Measurements from ENCODE around the gene NR0B1.

NR0B1 gene, protein sequence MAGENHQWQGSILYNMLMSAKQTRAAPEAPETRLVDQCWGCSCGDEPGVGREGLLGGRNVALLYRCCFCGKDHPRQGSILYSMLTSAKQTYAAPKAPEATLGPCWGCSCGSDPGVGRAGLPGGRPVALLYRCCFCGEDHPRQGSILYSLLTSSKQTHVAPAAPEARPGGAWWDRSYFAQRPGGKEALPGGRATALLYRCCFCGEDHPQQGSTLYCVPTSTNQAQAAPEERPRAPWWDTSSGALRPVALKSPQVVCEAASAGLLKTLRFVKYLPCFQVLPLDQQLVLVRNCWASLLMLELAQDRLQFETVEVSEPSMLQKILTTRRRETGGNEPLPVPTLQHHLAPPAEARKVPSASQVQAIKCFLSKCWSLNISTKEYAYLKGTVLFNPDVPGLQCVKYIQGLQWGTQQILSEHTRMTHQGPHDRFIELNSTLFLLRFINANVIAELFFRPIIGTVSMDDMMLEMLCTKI

DNA sequence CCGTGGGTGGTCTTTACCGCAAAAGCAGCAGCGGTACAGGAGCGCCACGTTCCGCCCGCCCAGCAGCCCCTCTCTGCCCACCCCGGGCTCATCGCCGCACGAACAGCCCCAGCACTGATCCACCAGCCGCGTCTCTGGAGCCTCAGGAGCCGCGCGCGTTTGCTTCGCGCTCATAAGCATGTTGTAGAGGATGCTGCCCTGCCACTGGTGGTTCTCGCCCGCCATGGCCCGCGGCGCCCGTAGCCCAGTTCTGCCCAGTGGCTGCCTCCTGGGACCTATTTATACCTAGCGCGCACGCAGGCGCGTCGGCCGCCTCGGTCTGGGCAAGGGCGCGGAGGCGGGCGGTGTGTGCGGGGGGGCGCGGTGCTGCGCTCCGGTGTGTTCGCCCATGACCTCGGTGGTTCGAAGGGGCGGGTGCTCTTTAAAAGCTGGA lies at the start of gene NR0B1:
Gene NR0B1, minus strand, starts transcription at position 252 of the 433 bp plus-strand sequence. Its CDS starts 27 bp downstream, at position 225.
- DNase-seq: no peak
- in situ Hi-C loops (cut with MboI; ENCODE audit: low pct_unique_long_range_greater_than_20kb, low sequenced_read_pairs): no loop called here

DNA sequence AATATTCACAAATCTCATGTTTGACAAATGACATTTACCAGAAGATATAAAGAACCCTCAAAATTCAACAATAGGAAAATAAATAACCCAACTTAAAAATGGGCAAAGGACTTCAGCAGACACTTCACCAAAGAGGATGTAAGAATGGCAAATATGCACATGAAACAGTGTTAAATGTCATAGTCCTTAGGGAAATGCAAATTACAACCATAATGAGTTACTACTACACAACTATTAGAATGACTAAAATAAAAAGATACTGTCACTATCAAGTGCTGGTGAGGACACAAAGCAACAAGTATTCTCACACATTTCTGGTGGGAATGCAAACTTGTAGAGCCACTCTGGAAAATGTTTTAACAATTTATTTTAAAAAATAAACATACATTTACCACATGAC lies 40.8 kb upstream of the NR0B1 start:
- no peak for DNase-seq
- in situ Hi-C loops (cut with MboI; ENCODE audit: low pct_unique_long_range_greater_than_20kb, low sequenced_read_pairs): no loop called here

- no peak for DNase-seq
- in situ Hi-C loops (cut with MboI; ENCODE audit: low pct_unique_long_range_greater_than_20kb, low sequenced_read_pairs): no loop called here
Observed at GRCh38 chrX:30343206-30343605, 34.0 kb upstream of the NR0B1 start.

- no peak for DNase-seq
- in situ Hi-C loops (cut with MboI; ENCODE audit: low pct_unique_long_range_greater_than_20kb, low sequenced_read_pairs): no loop called here
Observed at GRCh38 chrX:30340753-30341152, 31.6 kb upstream of the NR0B1 start.

DNA sequence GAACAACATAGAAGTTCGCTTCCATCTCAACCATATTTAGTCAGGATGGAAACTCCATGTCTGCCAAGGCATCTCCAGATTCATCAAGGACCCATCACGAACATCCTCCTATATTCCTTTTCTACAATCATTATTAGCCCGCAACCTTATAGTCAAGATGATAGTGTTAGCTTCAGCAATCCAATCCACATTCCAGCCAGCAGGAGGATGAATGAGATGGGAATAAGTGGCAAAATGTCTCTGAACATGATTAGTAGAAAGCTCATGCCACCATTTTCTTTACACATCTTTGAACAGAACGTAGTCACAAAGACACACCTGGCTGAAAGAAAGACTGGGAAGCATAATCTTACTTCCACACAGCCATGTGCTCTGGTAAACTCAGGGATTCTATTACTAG lies 18.6 kb upstream of the NR0B1 start:
- in situ Hi-C loops (cut with MboI; ENCODE audit: low pct_unique_long_range_greater_than_20kb, low sequenced_read_pairs): no loop called here
- DNase-seq: no peak

- no peak for DNase-seq
- in situ Hi-C loops (cut with MboI; ENCODE audit: low pct_unique_long_range_greater_than_20kb, low sequenced_read_pairs): no loop called here
Observed at GRCh38 chrX:30317308-30317707, 8.1 kb upstream of the NR0B1 start.

GRCh38 chrX:30313322-30313721 lies 4.1 kb upstream of the NR0B1 start:
- no peak for DNase-seq
- in situ Hi-C loops (cut with MboI; ENCODE audit: low pct_unique_long_range_greater_than_20kb, low sequenced_read_pairs): no loop called here

DNA sequence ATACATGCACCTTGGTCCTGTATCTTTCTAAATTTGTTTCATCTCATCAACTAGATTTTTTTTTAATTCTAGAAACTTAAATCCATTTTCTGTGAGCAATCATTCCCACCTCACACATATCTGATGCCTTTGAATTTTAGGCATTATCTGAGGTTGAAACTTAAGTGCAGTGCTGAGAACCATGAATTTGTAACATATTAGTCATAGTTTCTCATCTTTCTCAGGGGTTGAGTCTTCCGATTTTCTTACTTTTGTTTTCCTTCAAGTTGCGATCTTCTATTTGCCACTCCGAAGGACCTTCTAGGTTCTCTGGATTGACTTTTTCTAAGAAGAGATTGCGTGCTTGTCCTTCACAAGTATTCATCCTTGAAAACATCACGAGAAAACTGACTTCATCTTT lies 3.7 kb upstream of the NR0B1 start:
- in situ Hi-C loops (cut with MboI; ENCODE audit: low pct_unique_long_range_greater_than_20kb, low sequenced_read_pairs): no loop called here
- DNase-seq: no peak

DNA sequence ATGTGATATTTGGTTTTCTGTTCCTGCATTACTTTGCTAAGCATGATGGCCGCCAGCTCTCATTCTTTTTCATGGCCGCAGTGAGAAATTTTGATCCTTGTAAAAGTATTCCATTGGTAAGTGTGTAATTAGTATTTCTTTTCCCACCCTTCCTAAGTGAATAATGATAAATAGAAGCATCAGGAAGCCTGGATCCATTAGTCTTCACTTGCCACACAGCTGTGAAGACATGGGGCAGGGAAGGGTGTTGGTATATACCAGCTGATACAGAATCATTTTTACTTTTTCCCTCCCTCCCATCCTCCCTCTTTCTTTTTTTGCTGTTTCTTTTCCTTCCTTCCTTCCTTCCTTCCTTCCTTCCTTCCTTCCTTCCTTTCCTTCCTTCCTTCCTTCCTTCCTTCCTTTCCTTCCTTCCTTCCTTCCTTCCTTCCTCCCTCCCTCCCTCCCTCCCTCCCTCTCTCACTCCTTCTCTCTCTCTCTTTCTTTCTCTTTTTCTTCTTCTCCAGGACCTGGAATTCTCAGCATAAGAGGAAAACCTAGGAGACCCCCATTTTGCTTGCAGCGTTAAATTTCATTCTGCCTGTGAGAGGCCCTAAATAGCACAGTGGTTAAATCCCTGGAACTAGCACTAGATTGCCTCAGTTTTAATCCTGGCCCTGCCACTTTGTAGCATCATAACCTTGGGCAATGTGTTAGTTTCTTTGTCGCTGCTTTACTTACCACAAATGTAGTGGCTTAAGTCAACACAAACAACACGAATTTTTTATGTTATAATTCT lies 1.4 kb upstream of the NR0B1 start:
- no peak for DNase-seq
- in situ Hi-C loops (cut with MboI; ENCODE audit: low pct_unique_long_range_greater_than_20kb, low sequenced_read_pairs): no loop called here

GRCh38 chrX:30308263-30309138 lies 689 bp downstream of the NR0B1 start:
- DNase-seq: no peak

GRCh38 chrX:30307466-30307865 lies 1.7 kb downstream of the NR0B1 start:
- no peak for DNase-seq
- in situ Hi-C loops (cut with MboI; ENCODE audit: low pct_unique_long_range_greater_than_20kb, low sequenced_read_pairs): no loop called here

More at GRCh38 chrX:30308263-30309138, 689 bp downstream of the NR0B1 start:
- in situ Hi-C loops (cut with MboI; ENCODE audit: low pct_unique_long_range_greater_than_20kb, low sequenced_read_pairs): no loop called here

DNA sequence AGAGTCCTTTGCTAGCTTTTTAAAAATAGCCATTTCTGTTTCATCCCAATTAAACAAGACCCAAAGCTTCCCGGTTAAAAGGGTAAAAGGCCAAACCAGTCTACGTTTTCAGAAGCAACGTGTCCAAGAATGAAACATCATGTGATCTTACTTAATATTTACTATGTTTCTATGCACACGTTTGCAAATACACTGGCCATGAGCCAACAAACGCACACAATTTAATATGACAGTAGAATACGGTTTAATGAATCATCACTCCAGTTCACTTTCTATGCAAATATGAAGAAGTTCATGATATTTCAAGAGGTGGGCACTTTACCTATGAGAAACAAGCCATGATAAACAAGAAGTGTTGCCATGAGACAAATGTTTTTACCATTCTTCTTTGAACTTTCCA lies 4.3 kb downstream of the NR0B1 start:
- in situ Hi-C loops (cut with MboI; ENCODE audit: low pct_unique_long_range_greater_than_20kb, low sequenced_read_pairs): no loop called here
- DNase-seq: no peak

- no peak for DNase-seq
- in situ Hi-C loops (cut with MboI; ENCODE audit: low pct_unique_long_range_greater_than_20kb, low sequenced_read_pairs): no loop called here
Observed at GRCh38 chrX:30302956-30303355, 6.2 kb downstream of the NR0B1 start.

GRCh38 chrX:30301963-30302362 lies 7.2 kb downstream of the NR0B1 start:
- in situ Hi-C loops (cut with MboI; ENCODE audit: low pct_unique_long_range_greater_than_20kb, low sequenced_read_pairs): no loop called here
- DNase-seq: no peak

DNA sequence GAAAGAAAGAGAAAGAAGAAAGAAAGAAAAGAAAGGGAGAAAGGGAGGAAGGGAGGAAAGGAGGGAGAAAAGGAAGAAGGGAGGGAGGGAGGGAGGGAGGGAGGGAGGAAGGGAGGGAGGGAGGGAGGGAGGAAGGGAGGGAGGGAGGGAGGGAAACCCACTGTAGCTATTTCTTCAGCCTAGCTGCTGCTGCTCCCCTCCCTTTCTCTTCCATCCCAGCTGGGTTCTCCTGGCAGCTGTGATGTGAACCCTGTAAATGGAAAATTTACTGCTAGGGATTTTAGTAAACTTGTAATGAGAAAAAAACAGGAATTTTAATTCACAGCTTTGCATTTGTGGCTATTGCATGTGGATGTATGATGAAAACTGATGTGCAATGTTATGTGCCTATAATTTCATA lies 8.0 kb downstream of the NR0B1 start:
- in situ Hi-C loops (cut with MboI; ENCODE audit: low pct_unique_long_range_greater_than_20kb, low sequenced_read_pairs): no loop called here
- DNase-seq: no peak

DNA sequence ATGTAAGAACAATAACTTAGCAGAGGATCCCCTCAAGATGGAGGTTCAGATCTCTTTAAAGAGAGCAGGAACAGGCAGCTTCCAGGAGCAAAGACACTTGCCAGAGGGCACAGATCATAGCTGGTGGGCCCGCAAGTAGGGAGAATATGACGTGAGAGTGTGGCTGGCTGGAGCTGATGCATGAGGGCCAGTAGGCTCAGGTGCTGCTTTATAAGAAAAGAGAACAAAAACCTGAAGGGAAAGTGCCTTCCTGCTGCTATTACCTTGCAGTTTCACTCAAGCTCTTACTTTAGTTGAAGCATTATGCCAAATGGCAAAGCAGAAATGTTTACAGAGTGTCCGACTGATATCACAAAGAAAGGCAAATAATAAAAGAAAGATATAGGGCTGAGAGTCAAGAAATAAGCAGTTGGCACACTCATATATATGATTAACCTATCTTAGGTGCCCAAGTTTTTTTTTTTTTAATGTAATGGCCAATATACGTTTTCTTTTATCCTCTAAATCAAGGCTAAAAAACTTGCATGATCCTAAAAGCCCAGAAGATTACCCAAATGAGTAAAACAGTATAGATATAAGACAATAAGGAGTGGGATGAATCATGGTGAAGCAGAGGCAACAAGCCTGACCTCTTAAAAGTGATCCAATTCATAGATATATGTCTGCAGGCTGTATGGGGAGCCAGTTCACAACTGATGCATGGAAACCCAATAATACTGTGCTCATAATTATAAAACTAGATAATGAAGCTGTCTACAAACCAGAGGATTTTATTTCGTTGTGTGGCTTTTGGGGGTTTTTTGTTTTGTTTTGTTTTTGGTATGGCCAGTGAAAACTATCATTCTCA lies 12.6 kb downstream of the NR0B1 start:
- DNase-seq: no peak
- in situ Hi-C loops (cut with MboI; ENCODE audit: low pct_unique_long_range_greater_than_20kb, low sequenced_read_pairs): no loop called here

DNA sequence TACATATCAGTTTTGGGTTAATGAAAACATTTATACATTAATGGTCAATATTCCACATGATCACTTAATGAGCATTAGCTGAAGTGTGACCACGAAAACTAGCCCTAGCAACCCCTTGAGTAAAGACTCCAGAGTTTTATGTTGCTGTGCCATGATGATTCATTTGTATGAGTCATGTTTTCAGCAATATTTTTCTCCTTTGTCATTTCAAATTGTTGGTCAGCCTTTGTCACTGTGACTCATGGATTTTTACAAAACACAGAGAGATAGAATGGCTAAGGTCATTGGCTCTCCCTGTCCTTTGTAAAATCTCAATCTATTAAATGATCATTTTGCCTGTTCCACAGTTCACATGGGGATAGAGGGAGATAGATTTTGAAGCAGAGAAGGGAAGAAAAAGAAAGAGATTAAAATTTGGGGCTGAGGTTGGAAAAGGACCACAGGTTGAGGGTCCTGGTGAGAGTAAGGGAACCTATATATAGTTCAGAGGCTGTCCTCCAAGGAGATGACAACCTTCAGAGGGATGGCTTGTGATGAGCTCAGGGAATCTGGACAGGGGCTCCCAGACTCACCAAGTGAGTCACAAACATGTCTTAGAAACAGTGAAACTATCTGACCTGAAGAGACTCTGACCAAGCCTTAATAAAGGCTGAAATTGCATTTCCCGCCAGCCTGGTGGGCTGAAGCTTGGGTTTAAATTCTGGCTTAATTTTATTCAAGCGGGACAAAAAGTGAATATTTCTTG lies 25.6 kb downstream of the NR0B1 start:
- in situ Hi-C loops (cut with MboI; ENCODE audit: low pct_unique_long_range_greater_than_20kb, low sequenced_read_pairs): no loop called here
- no peak for DNase-seq

- no peak for DNase-seq
- in situ Hi-C loops (cut with MboI; ENCODE audit: low pct_unique_long_range_greater_than_20kb, low sequenced_read_pairs): no loop called here
Observed at GRCh38 chrX:30282527-30282926, 26.7 kb downstream of the NR0B1 start.

Data from KBM-7 (cell line).